GM10266 (cell line): ENCODE data around the gene TARS3.
"Not testable (repeated sequence)": the region's sequence is repeated elsewhere in the genome, so short reads cannot be mapped to it uniquely, and the experiment has no call there.

Experiments used
- DNase-seq: peaks from one replicate; pipeline ENCODE4 v3.0.0; 2012; ENCODE audit errors: extremely low spot score
- TF ChIP-seq, protein P1 (sequence below): IDR thresholded peaks from 2 replicates; pipeline ENCODE4 v1.5.1; 2012; ENCODE audit warnings: mild to moderate bottlenecking, low read depth; ENCODE audit not compliant: control insufficient read depth, insufficient read depth; ENCODE audit errors: missing control alignments

TARS3 gene

GRCh38 chr15:101664303-101664913, 59.9 kb downstream of the TARS3 start:
- TF ChIP-seq, protein P1, sequence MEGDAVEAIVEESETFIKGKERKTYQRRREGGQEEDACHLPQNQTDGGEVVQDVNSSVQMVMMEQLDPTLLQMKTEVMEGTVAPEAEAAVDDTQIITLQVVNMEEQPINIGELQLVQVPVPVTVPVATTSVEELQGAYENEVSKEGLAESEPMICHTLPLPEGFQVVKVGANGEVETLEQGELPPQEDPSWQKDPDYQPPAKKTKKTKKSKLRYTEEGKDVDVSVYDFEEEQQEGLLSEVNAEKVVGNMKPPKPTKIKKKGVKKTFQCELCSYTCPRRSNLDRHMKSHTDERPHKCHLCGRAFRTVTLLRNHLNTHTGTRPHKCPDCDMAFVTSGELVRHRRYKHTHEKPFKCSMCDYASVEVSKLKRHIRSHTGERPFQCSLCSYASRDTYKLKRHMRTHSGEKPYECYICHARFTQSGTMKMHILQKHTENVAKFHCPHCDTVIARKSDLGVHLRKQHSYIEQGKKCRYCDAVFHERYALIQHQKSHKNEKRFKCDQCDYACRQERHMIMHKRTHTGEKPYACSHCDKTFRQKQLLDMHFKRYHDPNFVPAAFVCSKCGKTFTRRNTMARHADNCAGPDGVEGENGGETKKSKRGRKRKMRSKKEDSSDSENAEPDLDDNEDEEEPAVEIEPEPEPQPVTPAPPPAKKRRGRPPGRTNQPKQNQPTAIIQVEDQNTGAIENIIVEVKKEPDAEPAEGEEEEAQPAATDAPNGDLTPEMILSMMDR: no peak
- no peak for DNase-seq

DNA sequence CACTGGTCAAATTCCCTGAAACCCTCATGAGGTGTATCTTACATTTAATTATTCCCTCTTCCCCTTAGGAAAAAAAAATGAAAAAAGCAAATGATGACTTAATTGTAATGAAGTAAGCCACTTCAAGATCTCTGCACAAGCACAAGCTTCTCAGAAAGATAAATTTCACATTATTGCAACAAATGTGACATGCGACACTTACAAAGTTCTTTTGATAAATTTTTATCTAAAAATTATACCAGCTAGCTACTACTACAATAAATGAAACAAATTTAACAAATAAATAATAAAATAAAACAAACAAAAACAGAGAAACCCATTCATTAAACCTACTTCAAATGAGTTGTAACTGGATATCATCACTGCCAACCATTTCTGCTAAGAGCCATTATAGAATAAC, 62.1 kb downstream of the TARS3 start:
- no peak for DNase-seq
- TF ChIP-seq, protein P1: no peak

DNA sequence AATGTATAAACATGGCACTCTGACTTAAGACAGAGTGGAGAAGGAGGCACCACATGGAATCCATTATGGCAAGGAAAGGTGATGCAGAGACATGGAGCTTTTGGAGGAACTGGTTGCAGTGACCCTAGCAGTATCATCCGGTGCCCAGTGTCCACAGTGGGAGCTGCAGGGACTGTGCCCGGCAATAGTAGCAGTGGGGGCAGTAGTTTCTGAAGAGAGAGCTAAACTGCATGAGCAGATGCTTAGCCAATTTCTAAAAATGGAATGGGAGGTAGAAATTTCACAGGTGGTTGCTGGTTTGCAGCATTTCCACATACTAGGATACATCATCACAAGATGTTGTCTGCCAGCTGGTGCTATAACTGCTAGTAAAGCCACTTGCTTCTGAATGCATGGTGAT, 64.3 kb downstream of the TARS3 start:
- no peak for DNase-seq
- TF ChIP-seq, protein P1: no peak

- TF ChIP-seq, protein P1: no peak
- DNase-seq: no peak
Measured at GRCh38 chr15:101657968-101658784, 66.1 kb downstream of the TARS3 start.

- TF ChIP-seq, protein P1: no peak
- DNase-seq: no peak
Measured at GRCh38 chr15:101657171-101657570, 67.1 kb downstream of the TARS3 start.

DNA sequence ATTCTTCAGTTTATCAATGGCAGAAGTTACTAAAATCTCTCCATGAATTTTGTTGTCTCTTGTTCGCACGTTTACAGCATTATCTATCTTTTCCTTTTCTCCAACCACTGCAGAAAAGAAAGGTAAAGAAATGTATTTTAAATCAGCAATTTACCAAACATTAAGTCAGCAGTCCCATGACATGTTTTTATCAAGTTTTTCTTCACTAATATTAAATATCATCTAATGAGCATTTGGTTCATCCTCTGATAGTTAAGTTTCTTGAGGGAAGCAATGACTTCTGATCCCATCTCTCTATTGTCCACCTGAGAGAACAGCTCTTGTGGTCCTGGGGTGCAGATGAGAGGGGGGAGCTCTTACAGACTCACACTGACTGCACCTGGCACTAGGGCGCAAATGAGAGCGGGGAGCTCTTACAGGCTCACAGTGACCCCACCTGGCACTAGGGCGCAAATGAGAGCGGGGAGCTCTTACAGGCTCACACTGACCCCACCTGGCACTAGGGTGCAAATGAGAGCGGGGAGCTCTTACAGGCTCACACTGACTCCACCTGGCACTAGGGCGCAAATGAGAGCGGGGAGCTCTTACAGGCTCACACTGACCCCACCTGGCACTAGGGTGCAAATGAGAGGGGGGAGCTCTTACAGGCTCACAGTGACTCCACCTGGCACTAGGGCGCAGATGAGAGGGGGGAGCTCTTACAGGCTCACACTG, 69.5 kb downstream of the TARS3 start:
- TF ChIP-seq, protein P1: peak; percentile 68
- not testable (repeated sequence) for DNase-seq
